GM12891 (cell line): ENCODE measurements around the gene AP2A2.

Source experiments
- POLR2A ChIP-seq: IDR thresholded peaks from 2 replicates; pipeline ENCODE4 v1.6.1; 2011; ENCODE audit warnings: low read depth, low read length, control low read depth
- POLR2AphosphoS5 ChIP-seq: IDR thresholded peaks from 2 replicates; pipeline ENCODE4 v1.6.1; 2011; ENCODE audit warnings: low read depth, low read length, control low read depth
- TAF1 ChIP-seq: IDR thresholded peaks from 2 replicates; pipeline ENCODE4 v1.6.1; 2011; ENCODE audit warnings: low read depth, low read length, control low read depth

DNA sequence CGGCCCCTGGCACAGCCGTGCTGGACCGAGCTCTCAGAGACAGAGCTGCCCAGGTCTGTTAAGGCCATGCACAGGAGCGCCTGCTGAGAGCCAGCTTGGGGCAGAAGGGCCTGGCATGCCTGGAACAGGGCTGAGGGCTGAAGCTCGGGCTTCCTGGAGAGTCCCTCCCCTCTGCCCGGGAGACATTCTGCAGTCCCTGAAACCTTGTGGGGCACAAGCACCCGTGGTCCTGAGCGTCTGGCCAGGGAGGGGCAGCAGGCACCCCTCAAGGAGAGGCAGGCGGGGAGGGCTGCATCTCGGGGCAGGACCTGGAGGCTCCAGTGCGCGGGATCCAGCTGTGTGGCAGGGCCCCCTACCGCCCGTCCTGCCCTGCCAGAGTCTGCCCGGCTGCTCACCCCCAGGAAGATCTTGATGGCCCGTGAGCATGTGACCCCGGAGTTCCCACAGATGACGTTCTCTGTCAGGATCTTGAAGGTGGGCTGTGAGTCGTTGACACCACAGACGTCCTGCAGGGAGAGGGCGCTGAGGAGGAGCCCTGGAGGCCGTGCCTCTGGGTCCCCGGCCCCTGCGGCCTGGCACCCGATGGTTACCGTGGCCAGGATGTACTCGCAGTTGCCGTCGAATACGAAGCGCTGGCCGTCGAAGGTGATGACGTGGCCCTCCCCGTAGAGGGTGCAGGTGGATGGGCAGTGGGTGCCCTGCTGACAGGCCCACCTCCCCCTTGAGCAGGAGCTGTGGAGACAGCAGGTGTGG lies 99.9 kb downstream of the AP2A2 start:
- TF ChIP-seq POLR2A (no peak), TAF1 (no peak), POLR2AphosphoS5 (no peak)
